AG09319 (cell line): ENCODE results near the gene LRRC8D.

ENCODE experiments used
- DNase-seq: peaks from one replicate; pipeline ENCODE4 v3.0.0-alpha.2; 2010; ENCODE audit warnings: low read depth; ENCODE audit errors: extremely low read depth
- CTCF ChIP-seq: IDR thresholded peaks from 2 replicates; pipeline ENCODE4 v1.5.1; 2011; ENCODE audit warnings: low read depth, mild to moderate bottlenecking, inconsistent platforms, low read length, moderate library complexity

The LRRC8D gene

DNA sequence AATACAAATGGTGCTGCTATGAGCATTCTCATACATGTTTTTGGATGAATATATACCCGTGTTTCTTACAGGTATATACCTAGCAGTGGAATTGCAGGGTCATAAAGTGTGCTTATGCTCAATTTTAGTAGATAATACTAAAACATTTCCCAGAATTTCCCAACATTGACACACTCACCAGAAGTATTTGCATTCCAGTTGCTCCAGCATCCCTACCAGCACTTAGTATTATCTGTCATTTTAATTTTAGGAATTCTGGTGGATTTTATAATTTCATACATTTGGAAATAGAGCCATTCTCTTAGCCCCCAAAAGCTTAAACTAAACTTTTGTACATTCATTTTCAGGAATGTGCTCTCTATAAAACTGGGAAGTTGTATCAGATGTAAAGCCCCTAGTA is 106.6 kb downstream of the LRRC8D start:
- no peak for TF ChIP-seq CTCF
- no peak for DNase-seq

DNA sequence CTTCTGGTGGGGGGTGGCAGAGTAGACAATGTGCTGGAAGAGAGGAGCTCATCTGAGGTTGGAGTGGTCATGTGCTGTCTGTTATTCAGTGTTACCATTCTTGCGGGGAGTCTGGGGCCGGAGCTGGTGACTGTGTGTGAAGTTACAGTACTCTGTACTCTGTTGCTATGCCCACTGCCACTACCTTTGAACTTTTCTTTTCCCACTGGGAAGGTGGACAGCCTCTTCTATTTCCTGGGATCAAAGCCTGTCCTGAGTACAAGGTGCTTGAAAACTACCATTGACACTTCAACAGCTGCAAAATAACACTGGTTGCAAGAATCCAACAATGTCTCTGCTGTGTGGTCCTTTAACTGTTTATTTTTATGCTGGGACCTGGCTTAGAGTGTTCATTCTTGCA is 107.7 kb downstream of the LRRC8D start:
- no peak for TF ChIP-seq CTCF

DNA sequence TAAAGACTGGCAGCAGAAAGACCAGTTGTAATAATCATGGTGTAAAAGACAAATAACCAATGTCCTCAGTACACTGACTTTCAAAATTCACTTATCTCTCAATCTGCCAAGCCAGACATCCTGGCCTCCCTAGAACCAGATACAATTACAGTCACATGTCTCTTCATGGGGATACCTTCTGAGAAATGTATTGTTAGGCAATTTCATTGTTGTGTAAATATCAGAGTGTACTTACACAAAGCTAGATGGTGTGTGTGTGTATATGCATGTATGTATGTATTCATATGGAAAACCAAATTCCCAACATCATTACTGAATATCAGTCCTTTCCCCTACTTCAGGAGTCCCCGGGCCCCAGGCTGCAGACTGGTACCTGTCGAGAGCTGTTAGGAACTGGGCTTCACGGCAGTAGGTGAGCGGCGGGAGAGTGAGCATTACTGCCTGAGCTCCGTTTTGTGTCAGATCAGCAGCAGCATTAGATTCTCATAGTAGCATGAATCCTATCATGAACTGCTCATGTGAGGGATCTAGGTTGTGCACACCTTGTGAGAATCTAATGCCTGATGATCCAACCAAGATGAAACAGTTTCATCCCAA is 108.7 kb downstream of the LRRC8D start:
- no peak for TF ChIP-seq CTCF

More for the DNA sequence above, 107.7 kb downstream of the LRRC8D start:
- DNase-seq: no peak

DNA sequence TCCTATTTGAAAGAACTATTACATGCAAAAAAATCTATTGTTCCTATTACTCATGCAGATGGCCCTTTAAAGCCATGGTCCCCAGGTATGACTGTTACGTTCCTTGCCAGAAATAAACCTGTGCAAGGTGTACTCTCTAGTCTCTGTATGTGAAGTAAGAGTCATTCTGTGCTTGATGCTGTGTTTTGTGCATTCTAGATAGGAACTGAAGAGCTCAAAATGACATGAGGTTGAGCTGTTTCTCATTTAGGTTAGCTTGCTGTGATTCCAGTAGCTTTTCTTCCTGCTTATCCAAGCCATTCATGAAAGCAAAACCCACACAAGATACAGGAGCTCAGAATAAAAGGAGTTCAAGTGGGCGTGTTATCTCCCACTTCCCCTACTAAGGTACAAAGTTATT is 109.7 kb downstream of the LRRC8D start:
- no peak for DNase-seq
- no peak for TF ChIP-seq CTCF

More for the DNA sequence above, 108.7 kb downstream of the LRRC8D start:
- no peak for DNase-seq

- DNase-seq: no peak
- no peak for TF ChIP-seq CTCF
Observed at GRCh38 chr1:89931964-89932363, 111.1 kb downstream of the LRRC8D start.

GRCh38 chr1:89932598-89933364 is 111.9 kb downstream of the LRRC8D start:
- no peak for TF ChIP-seq CTCF
- DNase-seq: no peak

GRCh38 chr1:89934461-89934860 is 113.6 kb downstream of the LRRC8D start:
- no peak for TF ChIP-seq CTCF
- DNase-seq: no peak
